H1 (cell line): ENCODE data around the gene ACVR1. TPM values are rescaled to one million over a fixed set of nuclear protein-coding genes. Genes with fewer than 3 reads are reported as not detected.

Experiments
- CTCF ChIA-PET: fragments of 300-600 bp; sonication (Branson Sonifier 250); formaldehyde crosslinking; loops from one replicate; lab custom pipeline; 2021; ENCODE audit not compliant: partially characterized antibody; lab: Charles Lee
- POLR2A ChIA-PET: fragments of 300-600 bp; sonication (Branson Sonifier 250); formaldehyde crosslinking; loops from one replicate; lab custom pipeline; 2021; ENCODE audit warnings: inconsistent platforms; ENCODE audit not compliant: partially characterized antibody; lab: Charles Lee
- DNase-seq, 2 experiments: peaks; one replicate each; pipeline versions ENCODE4 v3.0.0 to v3.0.0-alpha.2; 2010 to 2022; ENCODE audit warnings: low spot score in 2 of 2, low read depth in 1 of 2, mixed read lengths in 1 of 2
- FAIRE-seq: peaks from 2 replicates; lab custom pipeline; 2011; peaks lifted over from hg19 to GRCh38; lab: Jason Lieb, UNC
- H2AFZ ChIP-seq: 2 replicates; pipeline ENCODE4 v1.8.1; 2012; ENCODE audit warnings: low read length, inconsistent platforms
- H2AK5ac ChIP-seq: 2 replicates; pipeline ENCODE4 v1.6.1; 2013; ENCODE audit warnings: low read depth, low read length
- H2BK120ac ChIP-seq: replicated peaks from 2 replicates; pipeline ENCODE3; 2013; ENCODE audit warnings: low read depth, low read length, inconsistent platforms
- H2BK12ac ChIP-seq: 2 replicates; pipeline ENCODE4 v1.6.1; 2013; ENCODE audit warnings: low read depth, low read length
- H2BK15ac ChIP-seq: 2 replicates; pipeline ENCODE4 v1.6.1; 2013; ENCODE audit warnings: low read length
- H2BK20ac ChIP-seq: 2 replicates; pipeline ENCODE4 v1.6.1; 2013; ENCODE audit warnings: low read length
- H2BK5ac ChIP-seq: 2 replicates; pipeline ENCODE4 v1.6.1; 2013; ENCODE audit warnings: low read depth, low read length
- H3K14ac ChIP-seq: 2 replicates; pipeline ENCODE4 v1.6.1; 2013; ENCODE audit warnings: inconsistent platforms; ENCODE audit not compliant: insufficient read length
- H3K18ac ChIP-seq: 2 replicates; pipeline ENCODE4 v1.6.1; 2013; ENCODE audit warnings: low read length; ENCODE audit errors: extremely low read depth
- H3K23ac ChIP-seq: 2 replicates; pipeline ENCODE4 v1.6.1; 2013; ENCODE audit warnings: inconsistent platforms; ENCODE audit not compliant: insufficient read length
- H3K23me2 ChIP-seq: 2 replicates; pipeline ENCODE4 v1.6.1; 2013; ENCODE audit warnings: low read depth, low read length
- H3K27ac ChIP-seq: 2 replicates; pipeline ENCODE4 v1.6.1; 2011; ENCODE audit warnings: low read depth, low read length, inconsistent platforms
- H3K27me3 ChIP-seq, 4 experiments: replicated peaks in 1 of 4; 1 replicate in 1 of 4; 2 replicates in 3 of 4; pipeline versions ENCODE4 v1.6.1 to v1.8.1; 2011 to 2013; ENCODE audit warnings: low read length in 3 of 4, mild to moderate bottlenecking in 3 of 4, inconsistent platforms in 2 of 4, mixed read lengths in 2 of 4, moderate library complexity in 1 of 4; ENCODE audit not compliant: control insufficient read depth in 3 of 4, insufficient read depth in 3 of 4; ENCODE audit errors: extremely low read depth in 1 of 4
- H3K36me3 ChIP-seq, 4 experiments: 2 replicates each; pipeline versions ENCODE4 v1.6.1 to v1.8.1; 2011 to 2013; ENCODE audit warnings: mild to moderate bottlenecking in 4 of 4, low read length in 3 of 4, moderate library complexity in 2 of 4, control low read depth in 1 of 4, inconsistent platforms in 1 of 4; ENCODE audit not compliant: insufficient read depth in 4 of 4, control insufficient read depth in 2 of 4
- H3K4ac ChIP-seq: replicated peaks from 2 replicates; pipeline ENCODE3; 2013; ENCODE audit warnings: low read length, low read depth, mixed read lengths, inconsistent platforms; ENCODE audit not compliant: insufficient read length
- H3K4me1 ChIP-seq, 4 experiments: replicated peaks in 1 of 4; 1 replicate in 1 of 4; 2 replicates in 3 of 4; pipeline versions ENCODE4 v1.6.1 to v1.8.1; 2011 to 2013; ENCODE audit warnings: low read length in 3 of 4, inconsistent platforms in 2 of 4, mixed read lengths in 1 of 4; ENCODE audit not compliant: insufficient read depth in 4 of 4, control insufficient read depth in 3 of 4
- H3K4me2 ChIP-seq, 2 experiments: 2 replicates each; pipeline versions ENCODE4 v1.6.1 to v1.8.1; 2011 to 2013; ENCODE audit warnings: low read depth in 2 of 2, low read length in 2 of 2, control low read depth in 1 of 2, inconsistent platforms in 1 of 2, mild to moderate bottlenecking in 1 of 2; ENCODE audit not compliant: insufficient read depth in 1 of 2
- H3K4me3 ChIP-seq, 4 experiments: fragments of 200-600, 300-600 bp in 1 of 4; sonication (generic), shearing (Covaris generic), sonication (Bioruptor Twin) in 1 of 4; 2 replicates each; pipeline versions ENCODE4 v1.5.1 to v1.8.1; 2011 to 2016; ENCODE audit warnings: low read length in 4 of 4, low read depth in 3 of 4, control low read depth in 2 of 4, inconsistent platforms in 2 of 4, mild to moderate bottlenecking in 2 of 4, mixed read lengths in 1 of 4, moderate library complexity in 1 of 4; ENCODE audit not compliant: insufficient read depth in 2 of 4; ENCODE audit errors: extremely low read depth in 1 of 4
- H3K56ac ChIP-seq: replicated peaks from 2 replicates; pipeline ENCODE3; 2013; ENCODE audit warnings: low read depth, mild to moderate bottlenecking, mixed read lengths, low read length, inconsistent platforms; ENCODE audit not compliant: insufficient read length
- H3K79me1 ChIP-seq: 2 replicates; pipeline ENCODE4 v1.6.1; 2013; ENCODE audit warnings: low read depth, low read length, control low read depth
- H3K79me2 ChIP-seq, 2 experiments: 2 replicates each; pipeline versions ENCODE4 v1.6.1 to v1.8.1; 2012 to 2013; ENCODE audit warnings: low read length in 2 of 2, mild to moderate bottlenecking in 2 of 2, inconsistent platforms in 1 of 2; ENCODE audit not compliant: insufficient read depth in 2 of 2, control insufficient read depth in 1 of 2
- H3K9ac ChIP-seq, 4 experiments: replicated peaks in 1 of 4; 1 replicate in 1 of 4; 2 replicates in 3 of 4; pipeline versions ENCODE4 v1.6.1 to v1.8.1; 2011 to 2013; ENCODE audit warnings: low read depth in 3 of 4, low read length in 3 of 4, control low read depth in 2 of 4, mild to moderate bottlenecking in 2 of 4, moderate library complexity in 2 of 4, inconsistent platforms in 1 of 4; ENCODE audit errors: extremely low read depth in 1 of 4
- H3K9me3 ChIP-seq, 2 experiments: 2 replicates each; pipeline versions ENCODE4 v1.6.1 to v1.8.1; 2012 to 2013; ENCODE audit warnings: mild to moderate bottlenecking in 2 of 2, moderate library complexity in 2 of 2, control low read depth in 1 of 2, inconsistent platforms in 1 of 2, low read depth in 1 of 2, low read length in 1 of 2, mixed read lengths in 1 of 2; ENCODE audit not compliant: insufficient read depth in 2 of 2
- H4K20me1 ChIP-seq, 2 experiments: replicated peaks in 1 of 2; 2 replicates each; pipeline versions ENCODE3 to v1.8.1; 2011 to 2013; ENCODE audit warnings: inconsistent platforms in 2 of 2, low read length in 2 of 2, mild to moderate bottlenecking in 1 of 2; ENCODE audit not compliant: insufficient read depth in 2 of 2, control insufficient read depth in 1 of 2
- H4K5ac ChIP-seq: 2 replicates; pipeline ENCODE4 v1.6.1; 2013; ENCODE audit warnings: low read length, low read depth, mixed read lengths, inconsistent platforms; ENCODE audit not compliant: insufficient read length
- H4K8ac ChIP-seq: 2 replicates; pipeline ENCODE4 v1.8.0; 2013; ENCODE audit warnings: mild to moderate bottlenecking, moderate library complexity, low read length, inconsistent platforms; ENCODE audit not compliant: insufficient read depth; ENCODE audit errors: extremely low read depth
- H4K91ac ChIP-seq: replicated peaks from 2 replicates; pipeline ENCODE3; 2013; ENCODE audit warnings: low read length, mixed read lengths, inconsistent platforms; ENCODE audit not compliant: insufficient read length
- ASH2L ChIP-seq: fragments of 200-600, 300-600 bp; sonication (generic); IDR thresholded peaks from one replicate; pipeline ENCODE4 v1.7.1; 2017; ENCODE audit warnings: low read length
- HDAC2 ChIP-seq, 2 experiments: fragments of 300-600 bp in 1 of 2; sonication (generic) in 1 of 2; IDR thresholded peaks; 2 replicates each; pipeline ENCODE4 v1.6.1; 2011 to 2012; ENCODE audit warnings: low read depth in 2 of 2, low read length in 2 of 2, mild to moderate bottlenecking in 2 of 2, moderate library complexity in 2 of 2, borderline replicate concordance in 1 of 2, inconsistent platforms in 1 of 2
- HDAC6 ChIP-seq: IDR thresholded peaks from one replicate; pipeline ENCODE4 v1.7.1; 2012; ENCODE audit warnings: low read depth, mild to moderate bottlenecking, inconsistent platforms, low read length, moderate library complexity
- JUND ChIP-seq: IDR thresholded peaks from 2 replicates; pipeline ENCODE4 v1.6.1; 2011; ENCODE audit warnings: mild to moderate bottlenecking, improper control_type of control experiment, low read length
- KDM4A ChIP-seq: IDR thresholded peaks from one replicate; pipeline ENCODE4 v1.7.1; 2012; ENCODE audit warnings: low read depth, mild to moderate bottlenecking, moderate library complexity, low read length, inconsistent platforms; ENCODE audit not compliant: severe bottlenecking
- NRF1 ChIP-seq: IDR thresholded peaks from 2 replicates; pipeline ENCODE4 v1.6.1; 2011; ENCODE audit warnings: mild to moderate bottlenecking, low read depth, low read length, improper control_type of control experiment
- RFX5 ChIP-seq: IDR thresholded peaks from 2 replicates; pipeline ENCODE4 v1.6.1; 2011; ENCODE audit warnings: low read depth, low read length, improper control_type of control experiment, borderline replicate concordance
- RNF2 ChIP-seq: fragments of 200-900, 300-1000 bp; sonication (generic); IDR thresholded peaks from 2 replicates; pipeline ENCODE4 v1.7.1; 2016; ENCODE audit warnings: borderline replicate concordance, low read depth, mild to moderate bottlenecking, antibody characterized with exemption, low read length; ENCODE audit not compliant: poor library complexity, severe bottlenecking; ENCODE audit errors: missing control alignments
- RXRA ChIP-seq: IDR thresholded peaks from 2 replicates; pipeline ENCODE4 v1.6.1; 2011; ENCODE audit warnings: low read depth, mild to moderate bottlenecking, low read length, moderate library complexity; ENCODE audit not compliant: insufficient read depth
- SIRT6 ChIP-seq: IDR thresholded peaks from one replicate; pipeline ENCODE4 v1.7.1; 2012; ENCODE audit warnings: low read length, inconsistent platforms
- SIX5 ChIP-seq: IDR thresholded peaks from 2 replicates; pipeline ENCODE4 v1.6.1; 2011; ENCODE audit warnings: mild to moderate bottlenecking, low read depth, low read length
- SP1 ChIP-seq: IDR thresholded peaks from 2 replicates; pipeline ENCODE4 v1.6.1; 2011; ENCODE audit warnings: low read depth, low read length
- TAF1 ChIP-seq: IDR thresholded peaks from 2 replicates; pipeline ENCODE4 v1.6.1; 2011; ENCODE audit warnings: mild to moderate bottlenecking, low read depth, low read length
- TAF7 ChIP-seq: optimal IDR thresholded peaks from 2 replicates; pipeline ENCODE3; 2011; ENCODE audit warnings: low read depth, mild to moderate bottlenecking, inconsistent platforms, low read length, moderate library complexity, borderline replicate concordance
- TEAD4 ChIP-seq: IDR thresholded peaks from 2 replicates; pipeline ENCODE4 v1.6.1; 2012; ENCODE audit warnings: low read depth, low read length, inconsistent platforms, mixed read lengths
- WGBS, 2 experiments: shearing (Covaris generic) in 1 of 2; methylation state at CpG; one replicate each; pipeline versions ENCODE4 v1.1.6 to v1.1.7; 2013 to 2015; ENCODE audit warnings: low lambda C conversion rate in 2 of 2, mixed read lengths in 2 of 2, inconsistent platforms in 1 of 2, low coverage in 1 of 2, missing lambda C conversion rate in 1 of 2; ENCODE audit not compliant: insufficient replicate concordance in 2 of 2, insufficient coverage in 1 of 2, insufficient read length in 1 of 2; ENCODE audit errors: extremely low coverage in 1 of 2, missing lambda C conversion rate in 1 of 2; 5-methylcytosine and 5-hydroxymethylcytosine counted together
- polyA plus RNA-seq, 7 experiments: library from polyadenylated mRNA; depleted of rRNA in 3 of 7; stranded (reverse) in 5 of 7; unstranded in 2 of 7; fragments of >200 nt in 5 of 7; fragments of 200-250 nt in 2 of 7; gene quantifications; 1 replicate in 5 of 7; 2 replicates in 1 of 7; 4 replicates in 1 of 7; pipeline versions ENCODE4 v1.2.1 to v1.2.3, GENCODE V29; 2011 to 2013; ENCODE audit warnings: missing spikeins in 2 of 7, mixed read lengths in 2 of 7
- total RNA-seq: library from RNA; stranded (reverse); fragmentation: NEBNext Ultra II Directional; extraction: Animal tissue kit (Norgen Biotek cat#: 25700); gene quantifications from 2 replicates; pipeline ENCODE4 v1.2.1, GENCODE V29; 2021

ACVR1 gene
- total and polyA plus RNA-seq, 2 of the 8 experiments (the other 6 are each of a cell fraction or from before 2014, with no cell fraction given), result 8.5 to 17.7 TPM

- H3K9ac ChIP-seq, result no peak overlapping the region
- WGBS, 2 experiments, result 90% methylated on average over 1 of the region's 1 CpG; no CpG with 5 or more reads in 1 of the 2 experiments
- H2AFZ ChIP-seq, result no peak overlapping the region
- no peak overlapping the region for H4K91ac ChIP-seq
- no peak overlapping the region for H3K27ac ChIP-seq
- peaks cover 9 to 13% of the 10 kb centered on the region in 2 experiments; a peak in 3 of 4 replicates for H3K9me3 ChIP-seq
- no peaks in the 10 kb centered on the region for H3K4me1 ChIP-seq
- no peak overlapping the region for H3K4me3 ChIP-seq
- no peak overlapping the region for H3K4me2 ChIP-seq
- no peaks in the 10 kb centered on the region for H3K23me2 ChIP-seq
- no peaks in the 10 kb centered on the region for H3K27me3 ChIP-seq
- POLR2A ChIA-PET, result no interaction called here
- no peak overlapping the region for H3K18ac ChIP-seq
- no peaks in the 10 kb centered on the region for H3K79me2 ChIP-seq
- H4K5ac ChIP-seq, result no peak overlapping the region
- H4K8ac ChIP-seq, result no peak overlapping the region
- no peak overlapping the region for H2BK20ac ChIP-seq
- no peak for FAIRE-seq
- H3K23ac ChIP-seq, result no peak overlapping the region
- no peak overlapping the region for H2BK15ac ChIP-seq
- CTCF ChIA-PET, result no interaction called here
- DNase-seq, result no peak
- no peak overlapping the region for H2AK5ac ChIP-seq
- no peaks in the 10 kb centered on the region for H4K20me1 ChIP-seq
- no peak overlapping the region for H2BK12ac ChIP-seq
- H3K4ac ChIP-seq, result no peak overlapping the region
- no peak overlapping the region for H3K56ac ChIP-seq
- no peak overlapping the region for H3K14ac ChIP-seq
- H3K36me3 ChIP-seq, result no peaks in the 10 kb centered on the region; a peak in 2 of 8 replicates
- no peak overlapping the region for H2BK5ac ChIP-seq
- H3K79me1 ChIP-seq, result no peaks in the 10 kb centered on the region
- no peak overlapping the region for H2BK120ac ChIP-seq
- TF ChIP-seq JUND (no peak), TAF7 (no peak), HDAC2 (IDR thresholded peaks at IDR 0.05; ENCODE audit: borderline replicate concordance in 1 of 2, low read depth in 2 of 2, low read length in 2 of 2) (no peak), SIX5 (no peak), SP1 (no peak), RXRA (no peak), TEAD4 (no peak), SIRT6 (no peak), RNF2 (no peak), HDAC6 (no peak), TAF1 (no peak), RFX5 (no peak), KDM4A (no peak), ASH2L (no peak), NRF1 (no peak)
Measured at GRCh38 chr2:157725846-157726245, 150.3 kb downstream of the ACVR1 start.
